NB4 (cell line): ENCODE data around the gene LRRC49.

Experiments used
- MYC ChIP-seq: IDR thresholded peaks from 2 replicates; pipeline ENCODE4 v1.6.1; 2011; ENCODE audit warnings: low read depth, low read length
- POLR2A ChIP-seq: IDR thresholded peaks from 2 replicates; pipeline ENCODE4 v1.6.1; 2011; ENCODE audit warnings: mild to moderate bottlenecking; ENCODE audit not compliant: insufficient read length; ENCODE audit errors: extremely low read depth
- TF ChIP-seq, protein P1 (sequence below): IDR thresholded peaks from one replicate; pipeline ENCODE4 v1.5.1; 2012; ENCODE audit warnings: low read depth, low read length
- TF ChIP-seq, protein P2 (sequence below): IDR thresholded peaks from 2 replicates; pipeline ENCODE4 v1.6.1; 2011; ENCODE audit warnings: low read depth, low read length

DNA sequence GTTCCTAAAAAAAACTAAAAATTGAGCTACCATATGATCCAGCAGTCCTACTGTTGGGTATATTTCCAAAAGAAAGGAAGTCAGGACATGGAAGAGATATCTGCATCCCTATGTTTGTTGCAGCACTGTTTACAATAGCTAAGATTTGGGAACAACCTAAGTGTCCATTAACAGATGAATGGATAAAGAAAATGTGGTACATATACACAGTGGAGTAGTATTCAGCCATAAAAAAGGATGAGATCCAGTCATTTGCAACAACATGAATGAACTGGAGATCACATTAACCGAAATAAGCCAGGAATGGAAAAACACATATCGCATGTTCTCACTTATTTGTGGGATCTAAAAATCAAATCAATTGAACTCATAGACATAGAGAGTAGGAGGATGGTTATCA is 29.5 kb downstream of the LRRC49 start:
- TF ChIP-seq, protein P1, sequence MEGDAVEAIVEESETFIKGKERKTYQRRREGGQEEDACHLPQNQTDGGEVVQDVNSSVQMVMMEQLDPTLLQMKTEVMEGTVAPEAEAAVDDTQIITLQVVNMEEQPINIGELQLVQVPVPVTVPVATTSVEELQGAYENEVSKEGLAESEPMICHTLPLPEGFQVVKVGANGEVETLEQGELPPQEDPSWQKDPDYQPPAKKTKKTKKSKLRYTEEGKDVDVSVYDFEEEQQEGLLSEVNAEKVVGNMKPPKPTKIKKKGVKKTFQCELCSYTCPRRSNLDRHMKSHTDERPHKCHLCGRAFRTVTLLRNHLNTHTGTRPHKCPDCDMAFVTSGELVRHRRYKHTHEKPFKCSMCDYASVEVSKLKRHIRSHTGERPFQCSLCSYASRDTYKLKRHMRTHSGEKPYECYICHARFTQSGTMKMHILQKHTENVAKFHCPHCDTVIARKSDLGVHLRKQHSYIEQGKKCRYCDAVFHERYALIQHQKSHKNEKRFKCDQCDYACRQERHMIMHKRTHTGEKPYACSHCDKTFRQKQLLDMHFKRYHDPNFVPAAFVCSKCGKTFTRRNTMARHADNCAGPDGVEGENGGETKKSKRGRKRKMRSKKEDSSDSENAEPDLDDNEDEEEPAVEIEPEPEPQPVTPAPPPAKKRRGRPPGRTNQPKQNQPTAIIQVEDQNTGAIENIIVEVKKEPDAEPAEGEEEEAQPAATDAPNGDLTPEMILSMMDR: no peak
- TF ChIP-seq POLR2A (no peak), MYC (no peak)
- TF ChIP-seq, protein P2, sequence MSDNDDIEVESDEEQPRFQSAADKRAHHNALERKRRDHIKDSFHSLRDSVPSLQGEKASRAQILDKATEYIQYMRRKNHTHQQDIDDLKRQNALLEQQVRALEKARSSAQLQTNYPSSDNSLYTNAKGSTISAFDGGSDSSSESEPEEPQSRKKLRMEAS: no peak
